T-helper 1 cell (primary cell): ENCODE data around the gene LMF1.
"Not testable (repeated sequence)": the region's sequence is repeated elsewhere in the genome, so short reads cannot be mapped to it uniquely, and the experiment has no call there.

Experiments used
- DNase-seq, 5 donors: peaks; one replicate each; pipeline ENCODE4 v3.0.0-alpha.2; 2012 to 2020

The LMF1 gene

DNA sequence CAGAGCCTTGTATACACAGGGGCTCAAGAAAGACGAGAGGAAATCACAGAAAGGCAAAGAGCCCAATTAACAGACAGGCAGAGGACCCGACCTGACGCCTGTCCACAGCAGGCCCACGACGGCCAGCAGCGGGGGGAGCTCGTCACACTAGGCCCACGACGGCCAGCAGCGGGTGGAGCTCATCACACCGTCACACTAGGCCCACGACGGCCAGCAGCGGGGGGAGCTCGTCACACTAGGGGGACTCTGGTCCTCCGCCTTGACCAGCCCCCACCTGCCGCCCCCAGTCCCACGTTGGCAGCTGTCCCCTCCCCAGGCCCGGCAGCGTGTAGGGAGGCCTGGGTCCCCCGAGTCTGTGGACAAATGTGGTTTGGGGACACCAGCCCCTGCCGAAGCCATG is 146.6 kb downstream of the LMF1 start:
- no peak for DNase-seq

DNA sequence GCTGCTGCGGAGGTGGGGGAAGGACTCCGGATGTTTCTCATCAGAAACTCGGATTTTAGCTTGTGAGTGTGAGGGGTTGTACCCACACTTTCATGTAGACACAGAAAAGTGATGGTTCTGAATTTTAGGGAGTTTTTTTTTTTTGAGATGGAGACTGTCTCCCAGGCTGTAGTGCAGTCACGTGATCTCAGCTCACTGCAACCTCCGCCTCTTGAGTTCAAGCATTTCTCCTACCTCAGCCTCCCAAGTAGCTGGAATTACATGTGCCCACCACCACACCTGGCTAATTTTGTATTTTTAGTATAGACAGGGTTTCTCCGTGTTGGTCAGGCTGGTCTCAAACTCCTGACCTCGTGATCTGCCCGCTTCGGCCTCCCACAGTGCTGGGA is 147.9 kb downstream of the LMF1 start:
- no peak for DNase-seq

DNA sequence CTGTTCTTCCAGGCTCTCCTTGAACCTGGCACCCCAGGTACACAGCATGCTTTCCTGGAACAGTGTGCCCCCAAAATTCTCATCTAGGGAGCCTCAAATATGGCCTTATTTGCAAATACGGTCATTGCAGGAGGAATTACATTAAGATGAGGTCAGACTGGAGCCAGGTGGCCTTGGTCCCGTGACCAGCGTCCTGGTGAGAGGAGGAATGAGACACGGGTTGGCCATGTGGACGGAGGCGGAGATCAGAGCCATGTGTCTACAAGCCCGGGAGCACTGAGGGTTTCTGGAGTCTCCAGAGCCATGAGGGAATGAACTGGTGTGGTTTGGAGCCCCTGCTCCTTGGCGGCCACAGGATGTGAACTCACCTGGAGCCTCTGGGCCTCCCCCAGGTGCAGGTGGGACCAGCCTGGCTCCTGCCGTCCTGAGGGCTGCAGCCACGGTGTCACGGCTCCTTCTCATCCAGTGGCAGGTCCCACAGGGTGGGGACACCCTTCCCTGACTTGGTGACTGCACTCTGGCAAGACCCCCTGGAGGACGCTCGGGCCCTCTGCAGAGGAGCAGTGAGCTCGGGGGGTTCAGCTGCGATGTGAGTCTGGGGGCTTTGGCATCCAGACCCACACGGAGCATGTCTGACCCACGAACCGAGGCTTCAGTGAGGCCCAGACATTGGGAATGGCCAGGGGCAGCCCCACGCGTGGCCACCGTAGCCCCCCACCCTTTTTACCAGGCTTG is 148.4 kb downstream of the LMF1 start:
- DNase-seq, result no peak

DNA sequence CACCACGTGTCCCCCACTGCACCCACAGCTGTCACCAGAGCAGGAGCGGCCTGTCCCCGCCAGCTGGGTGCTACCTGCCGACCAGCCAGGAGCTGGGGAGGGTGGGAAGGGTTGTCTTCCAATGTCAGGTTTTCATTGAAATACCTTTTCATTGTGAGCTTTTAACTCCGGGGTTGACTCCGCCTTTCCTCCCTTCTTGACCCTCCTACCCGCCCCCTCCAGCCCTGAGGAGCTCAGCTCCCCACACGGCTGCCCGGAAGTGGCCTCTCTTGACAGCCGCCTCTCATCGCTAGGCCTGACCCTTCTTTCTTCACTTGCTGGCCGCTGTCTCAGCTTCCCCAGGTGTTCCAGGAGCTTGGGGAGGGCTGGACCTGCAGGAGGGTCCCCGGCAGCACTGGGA is 149.0 kb downstream of the LMF1 start:
- DNase-seq, result no peak

DNA sequence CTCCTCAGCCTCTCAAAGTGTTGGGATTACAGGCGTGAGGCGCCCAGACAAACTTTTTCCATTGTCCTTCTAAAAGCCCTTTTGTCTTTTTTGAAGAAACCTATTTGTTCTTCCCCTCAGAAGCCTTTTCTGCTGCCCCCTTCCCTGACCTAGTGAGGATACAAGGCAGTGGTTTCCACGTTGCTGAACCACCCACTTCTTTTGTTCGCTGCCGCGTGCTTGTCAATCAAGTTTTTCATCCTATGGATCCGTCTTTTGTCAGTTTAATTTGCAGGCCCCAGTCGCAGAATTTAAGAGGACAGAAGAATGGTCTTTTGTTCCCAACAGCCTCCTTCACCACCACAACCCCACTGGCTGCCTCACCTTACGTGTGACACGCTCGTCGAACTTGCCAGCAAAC is 150.0 kb downstream of the LMF1 start:
- no peak for DNase-seq

DNA sequence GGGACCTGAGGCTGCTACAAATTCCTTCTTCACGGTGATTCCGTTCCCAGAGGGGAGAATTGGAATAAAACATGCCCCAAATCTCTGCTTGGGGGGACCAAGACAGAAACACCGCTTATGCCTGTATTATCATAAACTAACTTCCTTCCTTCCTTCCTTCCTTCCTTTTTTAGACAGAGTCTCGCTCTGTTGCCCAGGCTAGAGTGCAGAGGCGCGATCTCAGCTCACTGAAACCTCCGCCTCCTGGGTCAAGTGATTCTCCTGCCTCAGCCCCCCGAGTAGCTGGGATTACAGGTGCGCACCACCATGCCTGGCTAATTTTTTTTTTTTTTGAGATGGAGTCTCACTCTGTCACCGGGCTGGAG is 150.8 kb downstream of the LMF1 start:
- not testable (repeated sequence) for DNase-seq

DNA sequence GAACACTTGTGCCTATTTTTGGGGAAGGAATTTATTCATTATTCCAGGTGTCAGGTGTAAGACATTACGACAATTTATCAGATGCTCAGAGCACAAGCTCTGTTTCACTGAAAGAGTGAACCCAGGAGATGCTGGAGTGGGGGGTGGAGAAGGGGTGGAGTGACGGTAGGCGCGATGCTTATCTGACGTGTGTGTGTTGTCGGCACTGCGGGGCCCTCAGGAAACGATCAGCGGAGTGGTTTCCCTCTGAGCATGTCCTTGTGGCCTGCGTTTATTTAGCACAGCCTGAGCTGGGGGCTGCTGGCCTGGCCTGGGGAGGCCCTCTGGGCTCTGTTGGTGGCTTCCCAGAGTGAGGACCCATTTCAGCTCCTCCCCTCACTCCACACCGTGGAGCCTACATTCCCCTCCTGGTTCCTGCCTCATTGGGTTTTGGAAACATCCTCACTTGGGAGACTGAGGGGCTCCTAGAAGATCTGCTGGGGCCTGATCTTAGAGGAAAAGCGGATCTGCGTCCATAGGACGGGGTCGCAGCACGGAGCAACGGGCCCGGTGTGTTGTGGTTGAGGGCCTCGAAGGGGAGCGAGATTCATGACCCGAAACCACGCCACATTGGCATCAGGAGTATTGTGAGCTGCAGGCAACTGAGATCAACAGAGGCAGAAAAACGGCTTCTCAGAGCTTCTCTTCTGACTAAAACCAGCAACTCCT is 151.3 kb downstream of the LMF1 start:
- peak in 3 of 5 donors; percentile 22 to 28 (median 26) for DNase-seq

DNA sequence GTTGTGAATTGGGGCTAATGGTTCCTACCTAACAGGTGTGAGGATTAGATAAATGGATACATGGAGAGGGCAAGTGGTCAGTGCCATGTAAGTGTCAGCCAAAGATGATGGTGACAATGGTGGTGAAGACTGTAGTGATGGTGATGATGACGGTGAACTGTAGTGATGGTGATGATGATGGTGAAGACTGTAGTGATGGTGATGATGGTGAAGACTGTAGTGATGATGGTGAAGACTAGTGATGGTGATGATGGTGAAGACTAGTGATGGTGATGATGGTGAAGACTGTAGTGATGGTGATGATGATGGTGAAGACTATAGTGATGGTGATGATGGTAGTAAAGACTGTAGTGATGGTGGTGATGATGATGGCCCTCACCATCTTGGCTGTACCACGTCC is 152.2 kb downstream of the LMF1 start:
- no peak for DNase-seq

DNA sequence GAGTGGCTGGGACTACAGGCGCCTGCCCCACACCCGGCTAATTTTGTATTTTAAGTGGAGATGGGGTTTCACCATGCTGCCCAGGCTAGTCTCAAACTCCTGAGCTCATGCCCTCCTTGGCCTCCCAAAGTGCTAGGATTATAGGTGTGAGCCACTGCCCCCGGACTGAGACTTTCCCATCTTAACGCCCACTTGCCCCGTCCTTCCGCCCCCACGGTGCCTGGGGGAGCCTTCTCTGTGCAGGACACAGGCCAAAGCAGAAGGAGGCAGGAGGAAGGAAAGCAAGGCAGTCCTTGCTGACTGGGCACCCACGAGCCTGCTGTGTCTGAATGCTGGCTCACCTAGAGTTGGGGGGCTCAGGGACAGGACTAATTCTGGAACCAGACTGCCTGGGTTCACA is 152.7 kb downstream of the LMF1 start:
- DNase-seq, result no peak

DNA sequence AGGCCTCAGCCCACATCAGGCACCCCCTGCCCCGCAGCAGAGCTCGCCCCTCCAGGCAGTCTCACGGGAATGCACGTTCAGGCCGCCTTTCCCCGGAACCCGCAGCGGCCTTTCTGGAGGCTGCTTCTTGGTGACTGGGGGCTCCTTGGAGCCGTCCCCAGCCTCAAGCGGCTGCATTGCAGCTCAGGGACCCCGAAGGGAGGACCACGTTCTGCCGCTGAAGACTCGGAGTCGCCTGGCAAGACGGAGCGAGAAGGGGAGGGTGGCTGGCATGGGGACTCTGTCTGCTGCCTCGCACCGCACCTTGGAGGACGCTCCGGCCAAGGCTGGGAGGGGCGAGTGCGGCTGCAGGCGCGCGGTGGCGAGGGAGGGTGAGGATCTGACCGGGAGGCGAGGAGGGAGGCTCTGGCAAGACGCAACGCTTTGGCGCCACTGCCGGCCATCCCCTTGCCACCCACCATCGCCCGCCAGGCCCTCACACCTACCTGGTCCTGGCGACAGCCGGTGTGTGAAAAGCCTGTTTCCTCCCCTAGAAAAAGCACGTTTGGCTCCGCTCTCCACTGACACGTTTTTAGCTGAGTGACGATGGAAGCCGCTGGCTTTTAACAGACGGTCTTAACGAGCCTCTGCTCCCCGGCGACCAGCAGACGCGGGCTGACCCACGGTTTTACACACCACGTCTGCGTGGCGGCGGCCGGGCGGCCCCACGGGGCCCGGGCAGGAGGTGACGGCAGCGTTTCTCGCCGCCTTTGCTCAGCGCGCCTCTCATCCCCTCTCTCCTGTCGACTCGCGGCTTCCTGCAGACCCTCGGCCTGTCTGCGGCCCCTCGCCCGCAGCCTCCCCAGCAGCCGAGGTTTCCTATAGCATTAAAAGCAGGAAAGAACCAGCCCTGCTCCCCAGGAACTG is 153.5 kb downstream of the LMF1 start:
- DNase-seq, result no peak

DNA sequence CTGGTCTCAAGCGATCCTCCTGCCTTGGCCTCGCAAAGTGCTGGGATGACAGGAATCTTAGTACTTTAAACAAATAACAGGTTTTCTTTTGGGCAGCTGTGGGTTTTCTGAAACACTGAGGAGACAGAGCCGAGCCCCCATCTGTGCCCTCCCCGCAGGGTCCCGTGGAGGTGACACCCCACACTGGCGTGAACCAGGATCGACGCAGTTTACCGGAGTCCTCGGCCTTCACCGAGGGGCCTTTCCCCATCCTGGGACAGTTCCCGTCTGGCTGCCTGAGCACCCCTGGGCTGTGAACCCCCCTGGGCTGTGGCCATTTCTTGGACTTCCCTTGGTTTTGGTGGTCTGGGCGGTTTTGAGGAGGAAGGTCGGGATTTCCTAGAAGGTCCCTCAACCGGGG is 154.9 kb downstream of the LMF1 start:
- no peak for DNase-seq

DNA sequence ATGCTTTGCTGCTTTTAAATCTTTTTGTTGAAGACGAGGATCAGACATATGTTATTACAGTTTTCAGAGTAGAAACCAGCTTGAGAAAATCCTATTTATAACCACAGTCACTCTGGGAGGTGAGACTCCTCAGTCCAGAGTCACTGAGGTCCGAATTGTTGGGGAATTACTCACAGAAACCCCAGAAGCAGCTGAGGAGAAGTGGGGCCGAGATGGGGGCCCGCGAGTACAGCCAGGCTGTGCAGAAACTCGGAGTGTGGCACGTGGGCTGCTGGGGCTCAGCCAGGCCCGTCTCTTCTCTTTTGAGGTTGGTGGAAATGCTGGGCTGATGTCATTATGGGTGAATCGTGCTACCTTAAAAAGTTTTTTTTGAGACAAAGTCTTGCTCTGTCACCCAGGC is 155.8 kb downstream of the LMF1 start:
- no peak for DNase-seq

DNA sequence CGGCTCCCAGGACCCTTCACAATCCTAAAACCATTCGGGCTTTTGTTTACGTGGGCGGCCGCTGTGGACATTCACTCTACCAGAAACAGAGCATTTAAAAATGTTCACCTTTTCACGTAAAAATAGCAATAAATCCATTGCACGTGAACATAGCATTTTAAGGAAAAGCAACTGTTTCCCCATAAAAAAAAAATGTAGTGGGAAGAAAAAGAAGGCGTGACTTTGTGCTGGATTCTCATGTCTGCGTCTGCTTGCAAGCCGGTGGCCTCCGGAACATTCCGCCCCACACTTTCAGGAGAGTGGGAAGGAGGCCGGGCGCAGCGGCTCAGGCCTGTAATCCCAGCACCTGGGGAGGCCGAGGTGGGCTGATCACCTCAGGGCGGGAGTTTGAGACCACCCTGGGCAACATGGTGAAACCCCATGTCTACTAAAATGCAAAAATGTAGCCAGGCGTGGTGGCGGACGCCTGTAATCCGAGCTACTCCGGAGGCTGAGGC is 156.8 kb downstream of the LMF1 start:
- no peak for DNase-seq

DNA sequence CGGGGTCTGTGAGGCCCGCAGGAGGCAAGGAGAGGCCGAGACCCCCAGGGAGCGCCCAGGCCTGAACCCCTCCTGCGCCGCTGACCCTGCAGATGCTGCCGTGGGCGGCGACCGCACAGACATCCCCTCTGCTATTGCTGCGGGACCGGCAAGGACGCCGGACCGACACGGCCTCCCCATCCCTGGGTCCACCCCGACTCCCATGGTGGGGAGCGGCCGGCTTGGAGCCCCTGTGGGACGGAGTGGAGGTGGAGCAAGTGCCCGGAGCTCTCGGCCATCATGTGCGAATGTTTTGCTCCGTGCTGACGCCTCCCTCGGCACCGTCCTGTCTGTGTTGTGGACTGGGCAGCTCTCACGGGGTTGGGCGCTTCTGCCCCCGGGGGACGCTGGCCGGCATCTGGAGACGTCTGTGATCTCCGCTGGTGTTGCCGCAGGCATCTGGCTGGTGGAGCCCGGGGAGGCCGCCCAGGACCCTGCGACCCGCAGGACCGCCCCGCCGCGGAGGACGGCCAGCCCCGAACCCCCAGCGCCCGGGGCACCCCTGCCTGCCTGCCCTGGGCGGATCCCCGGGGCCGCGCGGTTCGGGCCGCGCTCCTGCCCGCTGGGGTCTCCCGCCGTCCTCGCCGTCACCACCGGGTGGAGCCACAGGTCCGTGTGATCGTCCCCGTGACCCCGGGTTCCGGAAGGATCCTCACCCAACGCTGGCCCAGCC is 157.4 kb downstream of the LMF1 start:
- peak in 3 of 5 donors; percentile 22 to 34 (median 34) for DNase-seq

DNA sequence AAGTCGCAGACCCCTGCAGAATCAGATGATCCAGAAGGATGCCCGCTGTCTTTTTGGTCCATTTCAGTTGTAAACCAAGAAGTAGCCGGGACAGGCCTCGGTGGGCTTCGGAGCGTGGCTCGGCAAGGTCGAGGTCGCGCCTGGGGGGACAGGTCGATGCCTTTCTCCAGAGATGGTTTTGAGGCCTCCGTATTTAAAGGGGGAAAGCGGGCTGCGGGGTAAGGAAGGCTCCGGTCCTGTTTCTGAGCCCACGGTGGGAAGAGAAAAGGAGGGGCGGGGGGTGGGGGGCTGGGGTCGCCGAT is 162.7 kb downstream of the LMF1 start:
- DNase-seq, result no peak

DNA sequence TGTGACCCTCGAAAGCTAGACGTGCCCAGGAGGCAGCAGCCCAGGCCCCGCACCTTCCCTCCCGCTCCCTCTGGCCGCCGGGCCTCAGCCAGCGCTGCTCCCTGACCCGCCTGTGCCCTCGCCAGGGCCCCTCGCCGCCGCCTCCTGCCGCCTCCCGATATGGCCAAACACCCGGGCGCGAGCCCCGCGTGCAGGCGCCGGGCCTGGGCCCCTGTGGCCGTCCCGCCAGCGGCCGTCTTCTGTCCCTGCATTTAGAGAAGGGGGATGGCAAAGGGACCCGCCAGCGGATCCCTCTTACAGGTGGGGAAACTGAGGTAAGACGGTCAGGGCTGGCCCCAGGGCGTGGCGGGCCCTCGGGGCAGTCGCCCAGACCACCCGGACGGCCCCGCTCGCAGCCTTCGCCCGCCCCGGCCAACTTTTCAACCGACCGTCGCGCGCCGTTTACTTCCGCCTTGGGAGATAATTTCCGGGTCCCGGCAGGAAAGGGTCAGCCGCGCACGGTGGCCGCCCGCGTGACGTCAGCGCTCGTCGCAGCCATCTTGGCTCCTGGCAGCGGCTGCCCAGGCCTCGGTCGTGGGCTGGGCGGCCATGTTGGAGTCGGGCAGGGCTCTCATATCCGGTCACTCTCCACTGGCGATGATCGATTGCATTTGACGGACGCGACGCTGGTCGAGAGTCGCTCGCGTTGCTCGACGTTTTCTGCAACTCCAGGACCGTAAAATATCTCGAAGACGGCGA is 163.3 kb downstream of the LMF1 start:
- peak; percentile 67 to 91 (median 72) for DNase-seq

DNA sequence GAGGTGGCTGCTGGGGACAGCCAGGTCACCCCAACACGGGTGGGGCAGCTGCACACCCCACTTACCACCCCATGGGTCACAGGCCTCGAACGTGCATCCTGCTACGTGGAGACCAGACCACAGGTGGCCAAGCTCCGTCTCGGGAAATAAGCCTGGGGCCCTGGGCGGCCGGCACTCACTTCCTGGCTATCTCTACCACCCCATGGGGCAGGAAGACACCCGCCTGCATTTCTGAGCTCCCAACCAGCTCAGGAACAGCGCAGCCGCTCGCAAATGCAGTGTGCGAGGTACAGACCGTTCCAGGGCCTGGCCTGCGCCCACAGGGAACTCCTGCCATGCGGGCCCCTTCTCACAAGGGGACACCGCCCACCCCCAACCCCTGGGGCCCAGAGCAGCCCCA is 165.3 kb downstream of the LMF1 start:
- no peak for DNase-seq

DNA sequence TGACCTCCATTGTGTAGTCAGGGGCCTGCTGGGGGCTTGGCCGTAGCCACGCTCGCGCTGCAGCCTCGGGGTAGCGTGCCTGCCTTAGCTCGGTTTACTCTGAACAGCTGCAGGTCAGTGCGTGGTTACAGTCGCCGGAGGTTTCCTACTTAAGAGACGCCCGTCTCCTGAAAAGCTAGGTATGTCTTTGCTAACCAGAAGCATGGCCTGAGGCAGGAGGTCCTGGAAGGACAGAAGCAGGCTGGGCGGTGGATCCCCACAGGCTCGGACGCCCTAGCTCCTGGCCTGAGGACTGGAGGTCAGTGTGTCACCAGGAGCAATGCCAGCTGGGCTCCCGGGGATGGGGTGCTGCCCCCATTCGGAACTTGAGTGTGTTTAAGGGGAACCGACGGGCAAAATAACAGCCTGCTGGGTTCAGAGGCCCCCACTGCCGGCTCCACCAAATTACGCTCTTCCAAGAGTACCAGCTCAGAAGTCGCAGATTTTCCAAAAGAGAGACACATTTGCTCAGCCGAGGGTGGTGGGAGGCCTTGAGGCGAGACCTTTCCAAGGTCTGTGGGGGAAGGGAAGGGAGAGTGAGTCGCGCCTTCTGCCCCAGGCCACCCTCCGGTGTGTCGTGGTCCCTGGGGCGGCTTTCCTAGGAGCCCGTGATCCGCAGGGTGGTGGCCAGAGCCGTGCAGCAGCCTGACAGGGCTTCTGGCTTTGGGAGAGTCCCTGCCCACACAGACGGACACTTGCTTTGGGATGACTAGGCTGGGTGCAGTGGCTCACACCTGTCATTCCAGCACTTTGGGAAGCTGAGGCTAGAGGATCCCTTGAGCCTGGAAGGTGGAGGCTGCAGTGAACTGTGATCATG is 166.4 kb downstream of the LMF1 start:
- no peak for DNase-seq

DNA sequence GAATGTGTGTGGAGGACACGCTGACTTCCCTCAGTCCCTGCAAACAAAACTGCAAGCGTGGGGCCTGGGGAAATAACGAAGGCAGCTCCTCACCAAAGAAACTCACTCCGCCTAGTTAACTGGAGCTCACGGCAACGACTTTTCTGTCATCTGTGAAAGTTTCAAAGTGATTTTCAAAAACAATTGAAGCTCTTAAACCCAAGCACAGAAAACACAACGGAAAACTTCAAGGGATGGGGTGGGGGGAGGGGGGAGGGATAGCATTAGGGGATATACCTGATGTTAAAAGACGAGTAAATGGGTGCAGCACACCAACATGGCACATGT is 167.1 kb downstream of the LMF1 start:
- DNase-seq, result no peak
